HG03354 (cell line): ENCODE data around the gene MLLT3.

Experiments
- ATAC-seq: cut with Tn5 transposase; IDR thresholded peaks from one replicate; pipeline ENCODE4 v1.9.1; 2021; ENCODE audit warnings: mild to moderate bottlenecking; ENCODE audit not compliant: unreplicated experiment, poor library complexity, severe bottlenecking

Gene MLLT3

DNA sequence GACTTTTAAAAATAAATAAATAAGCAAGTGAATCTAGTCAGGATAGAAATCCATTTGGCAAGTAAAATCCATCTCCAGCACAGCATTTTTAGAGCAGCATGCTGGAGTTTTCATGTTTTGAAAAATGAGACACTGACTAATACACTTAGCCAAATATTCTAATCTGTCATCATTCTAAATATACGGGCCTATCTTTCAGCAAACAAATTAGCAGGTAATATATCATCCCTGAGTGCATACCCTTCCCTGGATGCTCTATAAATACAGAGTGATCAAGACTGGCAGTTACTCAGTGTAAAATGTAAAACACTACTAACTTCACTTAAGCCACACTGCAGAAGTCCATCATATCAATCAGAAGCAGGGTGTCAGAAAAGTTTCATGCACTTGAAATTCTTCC is 58.4 kb downstream of the MLLT3 start:
- ATAC-seq: no peak

DNA sequence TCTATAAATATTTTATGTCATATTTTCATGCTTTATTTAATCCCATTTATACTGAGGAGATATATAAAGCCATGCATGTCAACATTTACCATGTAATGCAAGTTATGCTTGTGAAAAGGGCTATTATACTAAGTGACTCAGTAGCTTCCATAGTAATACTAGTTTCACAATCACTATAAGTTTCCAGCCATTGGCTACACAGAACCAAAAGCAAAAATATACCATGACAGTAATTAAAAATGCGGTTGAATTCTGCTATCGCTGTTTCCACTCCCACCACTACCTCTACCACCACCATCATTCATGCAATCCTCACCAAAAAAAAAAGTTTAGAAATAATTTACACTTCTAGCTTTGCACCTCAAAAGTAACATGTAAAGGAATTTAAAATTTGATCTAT is 60.2 kb downstream of the MLLT3 start:
- peak; percentile 45 for ATAC-seq

GRCh38 chr9:20561531-20561930 is 60.8 kb downstream of the MLLT3 start:
- no peak for ATAC-seq

DNA sequence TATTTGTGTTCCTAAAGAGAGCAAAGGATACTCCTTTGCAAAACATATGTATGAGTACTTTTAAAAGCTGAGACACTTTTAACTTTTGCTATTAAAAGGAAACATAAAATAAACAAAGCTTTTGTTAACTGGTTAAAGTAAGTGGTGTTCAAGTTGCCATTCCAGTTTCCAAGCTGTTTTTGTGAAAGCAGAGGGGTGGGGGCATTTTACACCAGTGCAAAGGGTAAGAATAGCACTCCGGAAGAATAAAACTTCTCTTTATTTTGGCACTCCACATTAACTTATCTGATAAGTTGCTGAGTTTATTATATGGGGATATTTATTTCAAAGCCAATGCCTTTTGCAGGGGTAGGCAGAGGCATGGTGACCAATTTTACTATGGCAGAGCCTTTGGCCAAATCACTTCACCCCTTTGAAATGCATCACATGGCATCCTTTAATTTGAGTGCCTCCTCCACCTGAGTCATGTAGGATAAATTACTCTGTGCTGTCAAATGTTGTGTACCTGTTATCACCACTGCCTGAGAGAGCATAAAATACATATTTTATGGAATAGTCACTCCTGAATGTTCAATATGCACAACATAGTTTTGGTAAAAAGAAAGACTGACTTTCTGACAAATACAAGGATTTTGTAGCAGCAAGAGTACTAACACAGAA is 62.9 kb downstream of the MLLT3 start:
- ATAC-seq: no peak

GRCh38 chr9:20558566-20559016 is 63.7 kb downstream of the MLLT3 start:
- ATAC-seq: no peak

- no peak for ATAC-seq
Measured at GRCh38 chr9:20557890-20558565, 64.3 kb downstream of the MLLT3 start.

GRCh38 chr9:20557285-20557684 is 65.0 kb downstream of the MLLT3 start:
- no peak for ATAC-seq

DNA sequence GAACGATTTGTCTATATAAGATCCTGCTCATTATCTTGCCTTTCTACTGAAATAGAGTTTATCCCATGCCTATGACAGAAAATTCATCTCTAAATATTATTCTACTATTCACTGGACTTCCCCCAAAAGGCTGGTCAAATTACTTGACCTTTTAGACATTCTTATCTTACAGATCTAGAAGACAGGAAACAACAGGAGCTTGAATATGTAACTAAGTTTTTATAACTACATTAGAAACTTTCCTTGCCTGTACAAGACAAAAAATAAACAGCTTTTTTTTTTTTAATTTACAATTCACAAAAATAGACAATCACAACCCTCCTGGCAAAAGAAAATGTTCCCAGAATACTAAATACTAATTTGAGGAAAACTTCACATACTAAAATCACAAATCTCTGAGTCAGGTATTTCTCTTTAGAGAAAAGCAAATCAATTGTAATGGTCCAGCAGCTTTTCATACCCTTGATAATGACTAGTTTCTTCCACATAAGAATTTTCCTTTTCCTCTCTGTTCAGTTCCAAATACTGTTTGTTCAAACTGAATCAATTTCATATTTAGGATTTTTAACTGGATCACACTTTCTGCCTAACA is 68.6 kb downstream of the MLLT3 start:
- peak; percentile 30 for ATAC-seq

GRCh38 chr9:20552874-20553557 is 69.3 kb downstream of the MLLT3 start:
- peak; percentile 35 for ATAC-seq

DNA sequence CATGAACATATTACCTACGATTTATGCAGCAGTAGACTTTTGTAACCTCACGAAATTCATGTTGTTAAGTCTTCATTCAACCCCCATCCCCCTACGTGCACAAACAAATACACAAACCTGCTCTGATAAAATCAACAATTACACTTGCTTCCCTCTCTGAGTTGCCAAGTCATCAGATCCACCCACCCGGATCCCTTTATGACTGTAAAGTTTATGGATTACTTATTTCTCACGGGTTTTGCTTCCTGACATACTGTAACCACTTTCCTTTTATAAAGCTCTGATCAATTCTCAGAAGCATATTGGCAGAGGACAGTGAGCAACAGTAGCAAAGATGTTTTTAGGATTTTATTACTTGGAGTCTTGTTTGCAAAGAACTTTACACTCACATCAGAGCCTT is 70.5 kb downstream of the MLLT3 start:
- peak; percentile 85 for ATAC-seq

- ATAC-seq: no peak
Measured at GRCh38 chr9:20551236-20551635, 71.1 kb downstream of the MLLT3 start.

DNA sequence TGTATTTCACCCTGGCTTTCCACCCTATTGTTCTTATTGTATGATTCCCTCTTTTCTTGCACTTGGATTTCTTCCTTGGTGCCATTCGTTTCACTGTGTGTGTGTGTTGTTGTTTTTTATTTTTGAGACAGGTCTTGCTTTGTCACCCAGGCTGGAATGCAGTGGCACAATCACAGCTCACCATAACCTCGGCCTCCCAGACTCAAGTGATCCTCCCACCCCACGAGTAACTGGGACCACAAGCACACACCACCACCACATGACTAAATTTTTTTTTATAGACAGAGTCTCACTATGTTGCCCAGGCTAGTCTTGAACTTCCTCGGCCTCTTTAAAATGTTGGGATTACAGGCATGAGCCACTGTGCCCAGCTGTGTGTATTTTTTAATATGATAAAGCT is 72.0 kb downstream of the MLLT3 start:
- no peak for ATAC-seq

DNA sequence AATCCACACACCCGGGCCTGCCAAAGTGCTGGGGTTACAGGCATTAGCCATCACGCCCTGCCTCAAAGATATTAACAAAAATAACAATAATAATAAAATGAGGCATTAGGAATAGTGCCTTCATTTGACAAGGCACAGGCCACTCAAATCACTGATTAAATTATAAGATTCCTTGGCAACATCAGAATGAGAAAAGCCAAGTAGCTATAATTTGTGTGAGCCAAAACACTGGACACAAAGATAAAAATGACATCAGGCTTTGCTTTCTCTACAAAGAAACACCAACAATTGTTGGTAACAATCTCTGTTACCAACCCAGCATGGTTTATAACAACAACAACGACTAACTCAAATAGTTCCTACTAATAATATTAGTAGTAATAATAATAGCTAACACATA is 73.2 kb downstream of the MLLT3 start:
- no peak for ATAC-seq

GRCh38 chr9:20545023-20545622 is 77.2 kb downstream of the MLLT3 start:
- ATAC-seq: no peak

DNA sequence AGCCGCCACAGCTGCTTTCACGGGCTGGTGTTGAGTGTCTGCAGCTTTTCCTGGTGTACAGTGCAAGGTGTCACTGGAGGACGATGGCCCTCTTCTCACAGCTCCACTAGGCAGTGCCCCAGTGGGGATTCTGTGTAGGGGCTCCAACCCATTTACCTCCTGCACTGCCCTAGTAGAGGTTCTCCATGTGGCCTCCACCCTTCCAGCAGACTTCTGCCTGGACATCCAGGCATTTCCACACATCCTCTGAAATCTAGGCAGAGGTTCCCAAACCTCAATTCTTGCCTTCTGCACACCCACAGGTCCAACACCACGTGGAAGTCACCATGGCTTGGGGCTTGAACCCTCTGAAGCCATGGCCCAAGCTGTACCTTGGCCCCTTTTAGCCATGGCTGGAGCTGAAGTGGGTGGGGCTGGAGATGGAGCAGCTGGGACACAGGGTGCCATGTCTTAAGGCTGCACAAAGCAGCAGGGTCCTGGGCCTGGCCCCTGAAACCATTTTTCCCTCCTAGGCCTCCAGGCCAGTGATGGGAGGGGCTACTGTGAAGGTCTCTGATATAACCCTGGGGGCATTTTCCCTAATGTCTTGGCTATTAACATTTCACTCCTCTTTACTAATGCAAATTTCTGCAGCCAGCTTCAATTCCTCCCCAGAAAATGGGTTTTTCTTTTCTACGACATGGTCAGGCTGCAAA is 82.0 kb downstream of the MLLT3 start:
- ATAC-seq: no peak

DNA sequence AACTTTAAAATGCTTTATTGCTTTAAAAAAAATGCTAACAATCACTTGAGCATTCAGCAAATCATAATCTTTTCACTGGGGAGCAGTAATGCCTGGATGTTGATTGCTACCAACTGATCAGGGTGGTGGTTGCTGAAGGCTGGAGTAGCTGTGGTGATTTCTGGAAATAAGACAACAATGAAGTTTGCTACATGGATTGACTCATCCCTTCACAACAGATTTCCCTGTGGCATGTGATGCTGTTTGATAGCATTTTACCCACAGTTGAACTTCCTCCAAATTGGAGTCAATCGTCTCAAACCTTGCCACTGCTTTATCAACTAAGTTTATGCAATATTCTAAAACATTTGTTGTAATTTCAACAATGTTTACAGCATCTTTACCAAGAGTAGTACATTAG is 83.3 kb downstream of the MLLT3 start:
- ATAC-seq: no peak

DNA sequence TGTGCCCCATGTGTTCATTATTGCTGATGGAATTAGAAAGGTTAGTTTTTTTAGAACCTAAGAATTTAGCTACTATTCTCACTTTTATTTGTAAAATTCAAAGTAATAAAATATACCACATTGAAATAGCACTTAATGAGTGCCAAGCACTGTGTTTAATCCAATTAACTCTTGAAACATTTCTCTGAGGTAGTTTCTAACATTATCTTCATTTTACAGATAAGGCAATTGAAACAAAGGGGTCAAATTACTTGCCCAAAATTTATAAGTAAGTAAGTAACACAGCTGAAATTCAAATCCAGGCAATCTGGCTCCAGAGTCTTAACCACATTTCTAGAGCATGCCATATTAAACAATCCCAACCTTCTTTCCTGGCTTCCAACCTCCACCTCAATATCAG is 84.2 kb downstream of the MLLT3 start:
- ATAC-seq: no peak

DNA sequence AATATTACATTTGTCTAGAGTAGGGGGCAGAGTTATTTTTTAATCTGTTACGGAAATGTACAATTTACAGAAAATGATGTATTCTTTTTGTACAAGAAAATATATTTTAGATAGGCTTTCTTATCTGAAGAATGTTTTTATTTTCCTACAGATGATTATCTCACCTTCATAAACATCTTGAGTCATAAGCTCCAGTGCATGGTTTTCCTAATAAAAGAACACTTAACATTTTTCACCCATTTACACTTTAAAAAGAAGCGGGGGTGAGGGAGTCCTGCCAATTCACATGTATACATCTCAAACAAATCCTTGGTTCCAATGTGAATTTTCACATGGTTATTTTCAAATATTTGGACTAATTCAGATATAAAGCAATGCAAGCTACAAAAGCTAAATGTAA is 85.0 kb downstream of the MLLT3 start:
- ATAC-seq: no peak

GRCh38 chr9:20532584-20532983 is 89.7 kb downstream of the MLLT3 start:
- no peak for ATAC-seq

DNA sequence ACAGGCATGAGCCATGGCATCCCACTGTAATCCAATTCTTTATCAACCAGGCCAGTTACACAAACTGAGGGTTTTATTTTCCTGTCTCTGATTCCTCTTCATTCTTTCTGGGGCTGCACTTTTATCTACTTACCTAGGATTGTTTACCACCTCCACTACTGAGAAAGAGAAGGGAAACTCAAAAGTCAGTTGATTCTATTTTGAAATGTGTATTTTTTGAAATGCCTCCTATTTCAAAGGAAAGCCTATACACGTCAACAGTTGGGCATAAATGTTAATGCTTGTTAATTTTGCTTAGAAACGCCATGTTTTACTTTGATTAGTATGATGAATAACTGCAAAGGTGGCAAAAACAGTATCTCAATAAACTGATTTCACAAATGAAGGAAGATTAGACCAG is 92.5 kb downstream of the MLLT3 start:
- ATAC-seq: no peak
